Measurements from ENCODE around the gene ZRSR2.
A peak's percentile ranks its signal among the peaks of the same experiment; 100 is the strongest.

ZRSR2 gene

GRCh38 chrX:15816438-15816809 is 26.1 kb downstream of the ZRSR2 start:
- TF ChIP-seq CTCF (conservative IDR thresholded peaks at IDR 0.05; ENCODE audit: low read length): peak; percentile 11; the same call in 1 of the 2 replicates
- TF ChIP-seq EZH2phosphoT487 (IDR thresholded peaks at IDR 0.05; ENCODE audit: borderline replicate concordance): no peak
- Histone ChIP-seq H3F3A (ENCODE audit: low read depth) (no peaks in the 10 kb centered on the region), H3K9me3 (ENCODE audit: insufficient read depth, low read depth, low read length) (no peaks in the 10 kb centered on the region), H2AFZ (ENCODE audit: low read length) (no peak overlapping the region), H3K9me2 (replicated peaks; ENCODE audit: low read depth, low read length) (no peaks in the 10 kb centered on the region), H3K9ac (ENCODE audit: low read depth, low read length, poor library complexity, severe bottlenecking) (peak overlapping the region; percentile 53), H3K36me3 (ENCODE audit: insufficient read depth, low read length) (peaks cover 30% of the 10 kb centered on the region; the same call in 1 of the 2 replicates), H3K27me3 (ENCODE audit: insufficient read depth, low read length, poor library complexity, severe bottlenecking) (no peaks in the 10 kb centered on the region), H3K4me1 (ENCODE audit: insufficient read depth, low read length, poor library complexity, severe bottlenecking) (peaks cover 16% of the 10 kb centered on the region), H3K79me2 (ENCODE audit: insufficient read depth, low read length) (no peaks in the 10 kb centered on the region), H3K4me3 (ENCODE audit: low read length, poor library complexity, severe bottlenecking) (peak overlapping the region; percentile 24), H3K4me2 (ENCODE audit: low read depth, low read length, poor library complexity, severe bottlenecking) (peak overlapping the region; percentile 67), H4K20me1 (ENCODE audit: insufficient read depth, low read length, poor library complexity, severe bottlenecking) (no peaks in the 10 kb centered on the region)

GRCh38 chrX:15816886-15817285 is 26.6 kb downstream of the ZRSR2 start:
- Histone ChIP-seq H2AFZ (ENCODE audit: low read length) (no peak overlapping the region), H3F3A (ENCODE audit: low read depth) (no peaks in the 10 kb centered on the region), H3K9me3 (ENCODE audit: insufficient read depth, low read depth, low read length) (no peaks in the 10 kb centered on the region), H3K79me2 (ENCODE audit: insufficient read depth, low read length) (no peaks in the 10 kb centered on the region), H3K4me2 (ENCODE audit: low read depth, low read length, poor library complexity, severe bottlenecking) (peak overlapping the region; percentile 67), H3K9ac (ENCODE audit: low read depth, low read length, poor library complexity, severe bottlenecking) (peak overlapping the region; percentile 53), H3K4me3 (ENCODE audit: low read length, poor library complexity, severe bottlenecking) (peak overlapping the region; percentile 24), H3K27me3 (ENCODE audit: insufficient read depth, low read length, poor library complexity, severe bottlenecking) (no peaks in the 10 kb centered on the region), H3K36me3 (ENCODE audit: insufficient read depth, low read length) (peaks cover 30% of the 10 kb centered on the region; the same call in 1 of the 2 replicates), H4K20me1 (ENCODE audit: insufficient read depth, low read length, poor library complexity, severe bottlenecking) (no peaks in the 10 kb centered on the region), H3K4me1 (ENCODE audit: insufficient read depth, low read length, poor library complexity, severe bottlenecking) (peaks cover 16% of the 10 kb centered on the region), H3K9me2 (replicated peaks; ENCODE audit: low read depth, low read length) (no peaks in the 10 kb centered on the region)
- TF ChIP-seq CTCF (conservative IDR thresholded peaks at IDR 0.05; ENCODE audit: low read length) (no peak), EZH2phosphoT487 (IDR thresholded peaks at IDR 0.05; ENCODE audit: borderline replicate concordance) (no peak)

GRCh38 chrX:15820106-15821073 is 30.1 kb downstream of the ZRSR2 start:
- TF ChIP-seq EZH2phosphoT487 (IDR thresholded peaks at IDR 0.05; ENCODE audit: borderline replicate concordance) (no peak), CTCF (conservative IDR thresholded peaks at IDR 0.05; ENCODE audit: low read length) (no peak)
- Histone ChIP-seq H3K9me2 (replicated peaks; ENCODE audit: low read depth, low read length) (no peaks in the 10 kb centered on the region), H3K36me3 (ENCODE audit: insufficient read depth, low read length) (peaks cover 25% of the 10 kb centered on the region; the same call in 1 of the 2 replicates), H3K4me2 (ENCODE audit: low read depth, low read length, poor library complexity, severe bottlenecking) (no peak overlapping the region), H3K9ac (ENCODE audit: low read depth, low read length, poor library complexity, severe bottlenecking) (no peak overlapping the region), H3K9me3 (ENCODE audit: insufficient read depth, low read depth, low read length) (no peaks in the 10 kb centered on the region), H4K20me1 (ENCODE audit: insufficient read depth, low read length, poor library complexity, severe bottlenecking) (no peaks in the 10 kb centered on the region), H3K4me3 (ENCODE audit: low read length, poor library complexity, severe bottlenecking) (no peak overlapping the region), H3K79me2 (ENCODE audit: insufficient read depth, low read length) (no peaks in the 10 kb centered on the region), H3K27me3 (ENCODE audit: insufficient read depth, low read length, poor library complexity, severe bottlenecking) (no peaks in the 10 kb centered on the region), H3K4me1 (ENCODE audit: insufficient read depth, low read length, poor library complexity, severe bottlenecking) (peaks cover 16% of the 10 kb centered on the region), H2AFZ (ENCODE audit: low read length) (no peak overlapping the region), H3F3A (ENCODE audit: low read depth) (no peaks in the 10 kb centered on the region)

All from Loucy (cell line).